Measurements from ENCODE around the gene CLCN2.

Gene CLCN2

DNA sequence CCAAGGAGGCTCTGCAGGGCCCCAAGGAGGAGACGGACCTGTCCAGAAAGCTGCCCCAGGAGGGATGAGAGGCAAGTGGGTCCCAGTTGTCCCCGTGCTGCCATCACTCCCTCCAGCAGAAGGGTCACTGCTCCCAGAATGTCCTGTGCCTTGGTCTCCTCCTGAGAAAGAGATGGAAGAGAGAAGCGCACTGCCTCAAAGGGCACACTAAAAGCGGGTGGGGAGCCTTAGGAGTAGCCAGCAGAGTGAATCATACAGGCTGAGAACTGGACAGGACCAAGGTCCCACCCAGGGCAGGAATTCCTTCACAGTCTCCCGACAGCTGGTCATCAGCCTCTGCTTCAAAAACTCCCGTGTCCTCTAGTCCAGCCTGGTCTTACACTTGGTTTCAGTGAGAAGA is 12.0 kb upstream of the CLCN2 start:
- H3K4me1 Mint-ChIP-seq: peaks cover 6% of the 10 kb centered on the region
- no peaks in the 10 kb centered on the region for H3K9me3 Mint-ChIP-seq
- H3K27me3 Mint-ChIP-seq: peaks cover 23% of the 10 kb centered on the region
- no peak overlapping the region for H3K4me3 Mint-ChIP-seq
- no peak overlapping the region for H3K27ac Mint-ChIP-seq
- DNase-seq: no peak
- no peak for ATAC-seq
- H3K36me3 Mint-ChIP-seq (ENCODE audit: low read depth): peaks cover 15% of the 10 kb centered on the region

DNA sequence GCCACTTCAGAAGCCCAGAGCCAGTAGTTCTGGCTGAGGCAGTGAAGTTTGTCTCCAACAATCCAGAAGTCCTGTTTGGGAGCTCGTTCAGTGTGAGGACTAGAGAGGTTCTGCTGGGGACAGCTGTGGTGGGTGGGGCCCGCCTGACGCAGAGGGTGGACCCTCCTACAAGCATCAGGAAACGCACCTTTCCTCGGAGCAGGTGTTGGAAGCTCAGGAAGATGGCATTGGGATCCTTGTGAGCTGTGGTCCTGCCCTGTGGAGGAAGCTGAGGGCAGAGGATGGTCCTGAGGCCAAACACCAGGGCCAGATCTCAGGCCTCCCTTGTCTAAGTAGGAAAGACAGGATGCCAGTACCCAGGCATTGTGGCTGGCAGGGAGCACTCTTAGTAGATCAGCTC is 11.5 kb upstream of the CLCN2 start:
- DNase-seq (no peak), ATAC-seq (no peak)
- Mint-ChIP-seq H3K9me3 (no peaks in the 10 kb centered on the region), H3K27ac (no peak overlapping the region), H3K4me3 (no peak overlapping the region), H3K27me3 (peaks cover 18% of the 10 kb centered on the region), H3K36me3 (ENCODE audit: low read depth) (peaks cover 19% of the 10 kb centered on the region), H3K4me1 (peaks cover 5% of the 10 kb centered on the region)

DNA sequence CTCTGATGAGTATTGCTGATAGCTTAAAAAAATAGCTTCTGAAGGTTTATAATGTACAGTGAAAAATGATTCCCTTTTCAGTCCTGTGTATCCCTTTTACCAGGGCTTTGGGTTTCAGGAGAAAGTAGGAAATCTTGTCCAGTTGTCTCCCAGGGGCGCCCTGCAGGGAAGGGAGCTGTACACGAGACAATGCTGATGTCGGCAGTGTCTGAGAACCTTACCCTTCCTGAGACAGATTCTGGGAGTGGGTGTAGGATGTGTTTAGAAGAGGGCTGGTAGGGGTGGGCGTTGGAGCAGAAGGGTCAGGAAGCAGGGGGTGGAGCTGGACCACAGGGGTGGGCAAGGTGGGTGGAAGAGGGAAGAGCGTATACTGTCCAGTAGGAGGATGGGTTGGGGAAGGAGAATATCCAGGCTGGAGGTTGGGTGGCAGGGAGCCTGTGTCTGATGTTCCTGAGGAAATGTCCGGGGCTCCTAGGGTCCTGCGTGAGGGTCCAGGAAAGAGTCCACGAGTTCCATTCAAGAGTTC is 11.0 kb upstream of the CLCN2 start:
- peaks cover 12% of the 10 kb centered on the region for H3K27me3 Mint-ChIP-seq
- H3K4me1 Mint-ChIP-seq: peaks cover 4% of the 10 kb centered on the region
- DNase-seq (no peak), ATAC-seq (no peak)
- H3K27ac Mint-ChIP-seq: no peak overlapping the region
- H3K4me3 Mint-ChIP-seq: no peak overlapping the region
- no peaks in the 10 kb centered on the region for H3K9me3 Mint-ChIP-seq
- H3K36me3 Mint-ChIP-seq (ENCODE audit: low read depth): peaks cover 23% of the 10 kb centered on the region

DNA sequence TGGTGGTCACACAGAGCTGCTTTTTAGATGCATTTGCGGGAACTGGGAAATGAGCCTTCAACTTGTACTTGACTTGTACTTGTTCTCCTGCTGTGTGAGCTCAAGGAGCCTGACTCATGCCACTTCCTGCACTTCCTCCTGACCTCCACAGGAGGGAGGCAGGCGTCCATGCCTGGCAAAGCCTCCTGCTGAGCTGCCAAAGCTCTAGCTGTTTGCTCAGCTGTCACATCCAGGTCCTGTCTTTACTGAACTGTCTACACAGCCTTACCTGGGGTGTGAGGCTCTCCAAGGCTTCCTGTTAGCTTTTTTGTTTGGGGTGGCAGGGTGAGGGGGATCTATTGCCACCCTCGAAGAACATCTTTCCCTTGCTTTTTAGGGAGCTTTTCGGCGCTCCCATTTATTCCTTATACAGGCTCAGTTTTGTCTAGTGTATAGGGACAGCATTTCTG is 10.2 kb upstream of the CLCN2 start:
- DNase-seq (peak; percentile 47), ATAC-seq (peak; percentile 86)
- peaks cover 11% of the 10 kb centered on the region for H3K4me1 Mint-ChIP-seq
- peaks cover 31% of the 10 kb centered on the region for H3K36me3 Mint-ChIP-seq (ENCODE audit: low read depth)
- H3K27me3 Mint-ChIP-seq: peaks cover 9% of the 10 kb centered on the region
- H3K27ac Mint-ChIP-seq: no peak overlapping the region
- H3K9me3 Mint-ChIP-seq: no peaks in the 10 kb centered on the region
- H3K4me3 Mint-ChIP-seq: no peak overlapping the region

DNA sequence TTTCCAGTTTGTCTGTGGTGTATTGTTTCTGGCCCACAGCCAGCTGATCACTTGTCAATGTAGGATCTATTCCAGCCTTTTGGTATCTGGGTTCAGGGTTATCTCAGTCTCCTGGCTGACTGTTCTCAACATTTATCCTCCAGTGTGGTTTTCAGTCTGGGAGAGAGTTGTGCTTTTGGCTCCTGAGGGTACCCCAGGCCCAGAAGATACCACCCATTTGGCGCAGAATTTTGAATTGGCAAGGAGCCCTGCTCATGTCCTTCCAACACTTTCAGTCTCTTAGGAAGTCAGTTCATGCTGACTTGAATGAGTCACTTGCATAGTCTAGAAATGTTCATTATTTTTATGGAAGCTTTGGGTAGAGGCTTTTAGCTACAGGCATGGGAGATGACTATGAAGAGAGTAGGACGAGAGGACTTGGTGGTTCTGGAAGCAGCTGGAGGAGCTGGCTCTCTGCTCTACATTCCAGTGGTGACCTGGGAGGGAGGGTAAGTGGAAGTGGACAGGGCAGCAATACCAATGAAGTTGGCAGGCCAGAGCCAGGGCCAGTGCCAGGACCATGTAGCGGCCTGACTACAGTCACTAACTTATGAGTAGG is 7.3 kb upstream of the CLCN2 start:
- H3K27ac Mint-ChIP-seq: no peak overlapping the region
- DNase-seq: no peak

DNA sequence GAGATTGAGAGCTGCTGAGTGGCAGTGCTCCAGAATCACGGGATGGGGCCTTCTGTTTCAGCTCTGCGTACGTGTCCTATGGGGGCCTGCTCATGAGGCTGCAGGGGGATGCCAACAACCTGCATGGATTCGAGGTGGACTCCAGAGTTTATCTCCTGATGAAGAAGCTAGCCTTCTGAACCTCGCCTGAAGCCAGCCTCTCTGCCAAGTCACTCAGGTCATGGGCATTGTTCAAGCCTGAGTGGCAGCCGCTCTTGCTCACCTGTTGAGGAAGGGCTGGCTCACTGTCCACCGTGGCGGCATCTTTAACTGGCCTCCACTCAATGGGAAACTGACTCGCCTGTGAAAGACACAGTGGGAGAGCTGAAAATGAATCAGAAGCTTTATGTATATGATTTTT is 6.7 kb upstream of the CLCN2 start:
- no peak for DNase-seq
- H3K4me1 Mint-ChIP-seq: peaks cover 34% of the 10 kb centered on the region
- no peak overlapping the region for H3K27ac Mint-ChIP-seq
- H3K4me3 Mint-ChIP-seq: no peak overlapping the region
- H3K36me3 Mint-ChIP-seq (ENCODE audit: low read depth): peaks cover 57% of the 10 kb centered on the region
- H3K9me3 Mint-ChIP-seq: no peaks in the 10 kb centered on the region
- peaks cover 2% of the 10 kb centered on the region for H3K27me3 Mint-ChIP-seq
- ATAC-seq: no peak

More for the DNA sequence above, 7.3 kb upstream of the CLCN2 start:
- no peaks in the 10 kb centered on the region for H3K27me3 Mint-ChIP-seq
- H3K36me3 Mint-ChIP-seq (ENCODE audit: low read depth): peaks cover 51% of the 10 kb centered on the region
- no peak for ATAC-seq
- no peak overlapping the region for H3K4me3 Mint-ChIP-seq
- H3K9me3 Mint-ChIP-seq: no peaks in the 10 kb centered on the region
- H3K4me1 Mint-ChIP-seq: peaks cover 30% of the 10 kb centered on the region

DNA sequence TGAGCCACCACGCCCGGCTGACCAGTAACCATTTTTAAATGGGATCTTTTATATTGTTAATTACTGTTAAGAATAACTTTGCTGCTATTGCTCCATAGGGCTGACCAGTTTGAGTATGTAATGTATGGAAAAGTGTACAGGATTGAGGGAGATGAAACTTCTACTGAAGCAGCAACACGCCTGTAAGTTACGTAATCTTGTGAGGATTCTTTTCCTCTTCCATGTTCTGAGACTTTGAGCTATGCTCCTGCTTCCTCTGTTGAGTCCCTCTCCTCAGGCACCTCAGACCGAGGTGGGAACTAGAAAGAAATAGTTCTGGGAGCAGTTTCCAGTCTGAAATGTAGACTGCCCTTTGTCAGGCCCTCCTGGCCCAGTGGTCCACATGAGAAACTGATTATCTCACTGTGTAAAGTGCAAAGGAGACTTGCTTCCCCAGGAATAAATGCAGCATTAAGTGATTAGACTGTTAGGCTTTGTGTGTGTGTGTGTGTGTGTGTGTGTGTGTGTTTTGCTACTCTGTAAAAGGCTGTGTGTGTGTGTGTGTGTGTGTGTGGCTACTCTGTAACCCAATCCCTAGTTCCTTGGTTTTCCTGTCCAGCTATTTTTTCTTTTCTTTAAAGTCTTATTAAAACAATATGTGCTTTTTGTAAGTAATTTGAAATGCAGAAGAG is 5.3 kb upstream of the CLCN2 start:
- Mint-ChIP-seq H3K27me3 (peaks cover 3% of the 10 kb centered on the region), H3K4me3 (peak overlapping the region; percentile 32), H3K27ac (no peak overlapping the region), H3K4me1 (peaks cover 34% of the 10 kb centered on the region), H3K9me3 (no peaks in the 10 kb centered on the region), H3K36me3 (ENCODE audit: low read depth) (peaks cover 58% of the 10 kb centered on the region)
- no peak for ATAC-seq
- DNase-seq: no peak

DNA sequence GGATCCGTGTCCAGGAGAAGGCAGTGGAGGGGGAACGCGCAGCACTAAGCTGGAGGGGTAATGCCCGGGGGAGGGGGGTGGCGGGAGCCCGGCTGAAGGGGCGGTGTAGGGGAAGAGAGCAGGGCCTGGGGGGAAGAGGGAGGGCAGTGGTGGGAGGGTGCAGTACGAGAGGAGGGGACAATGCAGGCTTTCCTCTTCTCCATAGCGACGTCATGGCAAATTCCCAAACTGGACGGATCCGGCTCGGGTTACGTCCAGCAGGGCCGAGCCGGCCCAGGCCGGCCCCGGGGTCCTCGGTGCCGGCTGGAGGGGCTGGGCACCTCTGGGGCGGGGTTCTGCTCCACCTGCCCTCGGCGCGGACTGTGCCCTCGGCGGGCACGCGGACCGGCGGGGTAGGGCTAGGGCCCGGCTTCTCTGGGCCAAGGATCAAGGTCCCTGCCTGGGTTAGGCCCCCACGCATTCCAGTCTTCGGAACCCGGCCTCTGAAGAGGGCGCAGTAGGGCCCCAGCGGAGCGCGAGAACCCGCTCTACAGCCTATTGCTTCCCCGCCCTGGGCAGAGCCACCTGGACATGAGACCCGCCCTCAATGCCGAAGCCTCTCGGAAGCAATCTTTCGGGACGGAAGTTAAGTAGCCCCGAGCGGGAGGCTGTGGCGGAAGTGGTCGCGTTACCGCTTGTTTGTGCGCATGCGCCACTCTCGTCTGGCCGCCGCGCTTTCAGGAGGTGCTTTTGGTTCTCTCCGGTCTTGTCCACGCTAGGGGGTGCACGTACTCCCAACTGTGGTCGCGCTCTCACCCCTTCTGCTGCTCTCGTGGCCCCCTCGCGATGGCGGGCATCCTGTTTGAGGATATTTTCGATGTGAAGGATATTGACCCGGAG is 1.5 kb upstream of the CLCN2 start:
- DNase-seq (peak; percentile 97), ATAC-seq (peak; percentile 89)
- Mint-ChIP-seq H3K4me1 (peaks cover 43% of the 10 kb centered on the region), H3K36me3 (ENCODE audit: low read depth) (peaks cover 39% of the 10 kb centered on the region), H3K27ac (peak overlapping the region; percentile 100), H3K4me3 (peak overlapping the region; percentile 99), H3K9me3 (no peaks in the 10 kb centered on the region), H3K27me3 (peaks cover 5% of the 10 kb centered on the region)

DNA sequence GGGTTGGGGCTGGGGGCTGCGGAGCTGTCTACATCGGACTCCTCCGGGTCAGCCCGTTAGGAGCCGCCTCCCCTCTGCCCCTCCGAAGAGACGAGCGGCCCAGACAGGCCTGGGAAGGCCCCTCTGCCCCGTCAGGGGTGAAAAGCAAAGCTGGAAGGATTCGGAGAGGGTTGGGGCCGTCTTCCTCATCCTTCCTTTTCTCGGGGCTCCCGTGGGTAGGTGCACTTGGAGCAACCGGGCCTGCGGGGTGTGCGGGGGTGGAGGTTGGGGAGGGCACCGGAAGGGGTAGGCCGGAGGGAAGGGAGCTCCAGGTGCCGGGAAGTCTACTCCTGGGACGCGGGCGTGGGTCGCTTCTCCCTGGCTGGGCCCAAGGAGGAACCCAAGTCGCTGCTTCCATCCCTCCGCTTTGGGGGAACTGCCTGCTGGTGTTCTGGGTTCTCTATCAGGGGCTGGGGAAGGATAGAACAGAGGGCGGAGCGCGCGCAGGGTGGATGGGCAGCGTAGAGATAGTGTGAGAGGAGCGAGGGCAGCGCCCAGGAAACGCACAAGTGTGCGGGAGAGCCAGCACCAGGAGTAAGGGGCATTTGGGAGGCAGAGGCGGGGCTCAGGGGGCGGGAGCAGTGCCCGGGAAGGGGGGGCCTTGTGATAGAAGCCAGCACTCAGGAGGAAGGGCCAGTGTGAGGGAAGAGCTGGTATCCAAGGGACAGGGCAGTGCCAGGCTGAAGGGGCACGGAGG is 695 bp upstream of the CLCN2 start:
- peaks cover 40% of the 10 kb centered on the region for H3K4me1 Mint-ChIP-seq
- H3K4me3 Mint-ChIP-seq: peak overlapping the region; percentile 99
- H3K9me3 Mint-ChIP-seq: no peaks in the 10 kb centered on the region
- H3K36me3 Mint-ChIP-seq (ENCODE audit: low read depth): peaks cover 32% of the 10 kb centered on the region
- DNase-seq (peak; percentile 60), ATAC-seq (peak; percentile 16)
- peak overlapping the region; percentile 95 for H3K27ac Mint-ChIP-seq
- peaks cover 5% of the 10 kb centered on the region for H3K27me3 Mint-ChIP-seq

DNA sequence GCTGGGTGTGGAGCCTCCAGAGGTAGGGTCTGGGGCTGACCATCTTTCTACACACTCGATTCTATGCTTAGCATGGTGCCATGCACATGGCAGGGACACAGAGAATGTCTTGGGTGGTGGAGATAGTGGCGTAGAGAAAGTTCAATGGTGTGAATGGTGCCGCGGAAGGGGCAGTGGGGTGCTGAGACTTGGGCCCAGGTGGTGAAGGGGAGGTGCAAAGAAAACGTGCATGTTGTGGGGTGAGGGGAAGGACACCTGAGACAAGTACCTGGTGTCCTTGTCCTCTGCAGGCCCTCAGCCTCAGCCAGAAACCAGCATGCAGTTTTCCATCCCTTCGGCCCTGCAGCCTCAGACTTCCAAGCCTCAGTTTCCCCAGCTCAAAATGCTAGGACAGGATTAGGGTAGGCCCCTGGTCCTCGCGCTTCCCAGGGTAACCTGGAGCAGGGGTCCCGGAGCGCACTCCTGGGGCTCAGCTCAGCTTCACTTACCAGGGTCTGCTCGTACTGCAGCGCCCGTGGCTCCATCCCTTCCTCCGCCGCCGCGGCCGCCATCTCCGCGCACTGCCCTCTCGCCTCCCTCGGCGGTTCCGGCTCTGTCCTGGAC is 375 bp downstream of the CLCN2 start:
- DNase-seq (no peak), ATAC-seq (no peak)
- Mint-ChIP-seq H3K27ac (peak overlapping the region; percentile 54), H3K4me3 (peak overlapping the region; percentile 87), H3K27me3 (peaks cover 5% of the 10 kb centered on the region), H3K4me1 (peaks cover 32% of the 10 kb centered on the region), H3K36me3 (ENCODE audit: low read depth) (peaks cover 24% of the 10 kb centered on the region), H3K9me3 (no peaks in the 10 kb centered on the region)

DNA sequence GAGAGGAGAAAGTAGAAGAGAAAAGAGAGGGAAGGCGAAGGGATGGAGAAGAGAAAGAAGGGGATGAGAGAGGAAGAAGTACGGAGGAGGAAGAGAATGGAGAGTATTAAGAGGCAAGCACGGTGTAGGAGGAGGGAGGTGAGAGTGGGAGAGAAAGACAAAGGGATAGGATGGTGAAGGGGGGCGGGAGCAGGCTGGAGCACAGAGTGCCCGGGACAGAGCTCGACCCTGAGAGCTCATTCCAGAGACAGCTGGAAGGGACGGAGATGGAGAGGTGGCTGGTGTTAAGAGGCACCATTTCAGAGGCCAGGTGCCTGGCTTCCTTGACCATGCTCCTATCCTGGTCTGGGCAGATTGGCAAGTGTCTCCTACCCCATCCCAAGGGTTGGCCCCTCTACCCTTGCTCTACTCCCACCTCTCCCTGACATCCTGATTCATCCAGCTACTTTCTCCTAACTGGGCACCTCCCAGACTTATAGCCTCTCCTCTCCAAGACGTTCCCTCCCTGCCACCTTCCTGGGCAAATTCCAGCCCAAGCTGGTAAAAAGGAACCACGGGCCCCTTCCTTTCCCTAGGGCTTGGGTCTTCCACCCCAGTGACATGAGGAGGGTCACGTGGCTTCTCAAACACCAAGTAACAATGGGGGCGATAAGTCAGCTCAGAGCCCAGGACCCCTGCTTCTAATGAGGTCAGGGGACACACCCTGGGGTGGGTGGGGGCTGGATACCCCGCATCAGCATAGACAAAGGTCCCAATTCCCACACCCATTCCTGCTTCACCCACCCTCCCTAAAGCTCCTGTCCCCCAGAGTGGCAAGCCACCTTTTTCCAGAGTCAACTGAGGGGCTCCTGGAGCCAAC is 1.1 kb downstream of the CLCN2 start:
- Mint-ChIP-seq H3K4me3 (peak overlapping the region; percentile 87), H3K27ac (peak overlapping the region; percentile 54)
- no peak for ATAC-seq

DNA sequence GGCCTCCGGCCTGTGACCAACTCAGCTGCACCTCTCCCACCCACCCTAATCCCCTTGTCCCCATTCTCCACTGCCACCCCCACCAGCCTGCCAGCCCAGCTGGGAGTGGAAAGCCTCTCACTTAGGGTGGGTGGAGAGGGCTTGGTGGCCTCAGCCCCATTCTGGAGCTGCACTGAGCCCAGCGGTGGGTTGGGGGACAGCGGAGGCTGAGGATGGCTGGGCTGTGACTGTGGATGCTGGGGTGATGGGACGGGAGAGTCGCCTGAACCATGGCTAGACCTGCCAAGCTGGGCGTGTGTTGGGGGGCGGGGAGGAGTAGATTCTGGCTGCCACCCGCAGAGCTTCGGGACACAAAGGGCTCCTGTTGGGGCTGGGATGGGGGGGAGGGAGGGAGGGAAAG is 1.8 kb downstream of the CLCN2 start:
- peaks cover 18% of the 10 kb centered on the region for H3K36me3 Mint-ChIP-seq (ENCODE audit: low read depth)
- peaks cover 20% of the 10 kb centered on the region for H3K4me1 Mint-ChIP-seq
- ATAC-seq: no peak
- DNase-seq: no peak
- no peak overlapping the region for H3K27ac Mint-ChIP-seq
- peaks cover 5% of the 10 kb centered on the region for H3K27me3 Mint-ChIP-seq
- peak overlapping the region; percentile 87 for H3K4me3 Mint-ChIP-seq
- no peaks in the 10 kb centered on the region for H3K9me3 Mint-ChIP-seq

More for the DNA sequence above, 1.1 kb downstream of the CLCN2 start:
- Mint-ChIP-seq H3K27me3 (peaks cover 5% of the 10 kb centered on the region), H3K36me3 (ENCODE audit: low read depth) (peaks cover 23% of the 10 kb centered on the region), H3K4me1 (peaks cover 27% of the 10 kb centered on the region), H3K9me3 (no peaks in the 10 kb centered on the region)
- DNase-seq: no peak

DNA sequence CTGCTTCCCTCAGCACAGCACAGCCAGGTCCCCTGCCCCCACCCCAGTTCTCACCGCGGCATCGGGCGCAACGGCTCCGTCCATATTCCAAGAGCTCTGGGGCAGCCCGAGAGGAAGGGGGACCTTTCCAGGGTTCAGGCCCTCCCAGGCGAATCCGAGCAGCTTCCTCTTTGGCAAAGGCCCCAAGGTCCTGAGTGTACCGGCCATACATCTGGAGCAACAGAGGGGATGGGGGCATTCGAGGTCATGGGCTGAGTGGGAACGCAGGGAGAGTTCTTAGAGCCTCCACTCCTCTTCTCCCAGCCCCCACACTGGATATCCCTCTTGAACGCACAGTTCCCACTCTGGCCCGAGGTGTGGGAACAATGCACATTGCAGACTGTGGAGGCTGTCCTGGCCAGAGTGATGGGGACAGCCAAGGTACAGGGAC is 2.5 kb downstream of the CLCN2 start:
- Mint-ChIP-seq H3K36me3 (ENCODE audit: low read depth) (peaks cover 14% of the 10 kb centered on the region), H3K27me3 (peaks cover 5% of the 10 kb centered on the region), H3K4me1 (peaks cover 16% of the 10 kb centered on the region), H3K9me3 (no peaks in the 10 kb centered on the region), H3K27ac (no peak overlapping the region), H3K4me3 (no peak overlapping the region)
- no peak for ATAC-seq
- no peak for DNase-seq

Data from activated naive CD8-positive, alpha-beta T cell treated with anti-CD3 and anti-CD28 coated beads, Interleukin-2, amount 50 U/mL, for 24 hours (primary cell).